K562 (cell line): ENCODE results near the gene HIPK2. TPM values are rescaled to one million over a fixed set of nuclear protein-coding genes. Genes with fewer than 3 reads are reported as not detected.

Experiments
- ATAC-seq: fragments of 200-7000 bp; cut with Tn5 transposase; 3 replicates; pipeline ENCODE4 v1.9.1; 2020; ENCODE audit warnings: moderate library complexity
- BruUV-seq: library from RNA; stranded (reverse); fragments of 400-500 nt; replicated peaks from 2 replicates; lab custom pipeline; 2021; lab: Mats Ljungman, UMichigan
- CTCF ChIA-PET: fragments of 300-600 bp; formaldehyde crosslinking; extraction: SDS; loops from one replicate; lab custom pipeline; 2021; ENCODE audit warnings: low intra/inter-chr PET ratio; lab: Yijun Ruan, JAX
- POLR2A ChIA-PET: fragments of 300-600, 350-650 bp; sonication (Branson Sonifier 250); formaldehyde crosslinking; extraction: SDS; loops from one replicate; lab custom pipeline; 2021; ENCODE audit warnings: antibody characterized with exemption, inconsistent platforms; lab: Yijun Ruan, JAX
- DNase-seq, 4 experiments: peaks; one replicate each; pipeline versions ENCODE4 v3.0.0 to v3.0.0-alpha.2; 2011 to 2018; ENCODE audit warnings: low spot score in 3 of 4, mixed read lengths in 3 of 4; ENCODE audit errors: extremely low read depth in 1 of 4
- FAIRE-seq: peaks from 2 replicates; lab custom pipeline; 2011; peaks lifted over from hg19 to GRCh38; lab: Jason Lieb, UNC
- H2AFZ ChIP-seq: 2 replicates; pipeline ENCODE4 v1.6.0; 2011; ENCODE audit warnings: low read depth, low read length, control low read depth, inconsistent platforms
- H3K27ac ChIP-seq: fragments of 200-600 bp; 3 replicates; pipeline ENCODE4 v1.8.0; 2011; ENCODE audit warnings: low read depth, mild to moderate bottlenecking, control low read depth, inconsistent platforms, low read length, moderate library complexity, mixed read lengths; ENCODE audit errors: extremely low read depth
- H3K27me3 ChIP-seq, 2 experiments: fragments of 300-600 bp in 1 of 2; 2 replicates in 1 of 2; 3 replicates in 1 of 2; pipeline versions ENCODE4 v1.6.0 to v1.8.0; 2011; ENCODE audit warnings: inconsistent platforms in 2 of 2, low read length in 2 of 2, mild to moderate bottlenecking in 1 of 2, mixed read lengths in 1 of 2, moderate library complexity in 1 of 2; ENCODE audit not compliant: control insufficient read depth in 2 of 2, insufficient read depth in 2 of 2
- H3K36me3 ChIP-seq: fragments of 300-600 bp; 3 replicates; pipeline ENCODE4 v1.8.0; 2011; ENCODE audit warnings: mild to moderate bottlenecking, low read length, inconsistent platforms; ENCODE audit not compliant: control insufficient read depth, insufficient read depth
- H3K4me1 ChIP-seq, 2 experiments: fragments of 200-600 bp in 1 of 2; replicated peaks in 1 of 2; 2 replicates in 1 of 2; 3 replicates in 1 of 2; pipeline versions ENCODE4 v1.5.1 to v1.8.0; 2011; ENCODE audit warnings: inconsistent platforms in 2 of 2, low read length in 2 of 2, mild to moderate bottlenecking in 1 of 2, mixed read lengths in 1 of 2, moderate library complexity in 1 of 2; ENCODE audit not compliant: control insufficient read depth in 2 of 2, insufficient read depth in 2 of 2
- H3K4me2 ChIP-seq: 2 replicates; pipeline ENCODE4 v1.6.1; 2011; ENCODE audit warnings: low read length, control low read depth, inconsistent platforms, mixed read lengths; ENCODE audit not compliant: insufficient read depth
- H3K4me3 ChIP-seq: fragments of 200-600 bp; sonication (generic), shearing (Covaris generic); 2 replicates; pipeline ENCODE4 v1.5.1; 2016; ENCODE audit warnings: control low read depth, inconsistent platforms
- H3K79me2 ChIP-seq: fragments of 200-600 bp; 3 replicates; pipeline ENCODE4 v1.8.0; 2011; ENCODE audit warnings: low read length, inconsistent platforms; ENCODE audit not compliant: control insufficient read depth, insufficient read depth
- H3K9ac ChIP-seq, 2 experiments: 2 replicates each; pipeline versions ENCODE4 v1.6.0 to v1.6.1; 2011; ENCODE audit warnings: low read depth in 2 of 2, low read length in 2 of 2, control low read depth in 1 of 2, inconsistent platforms in 1 of 2, mild to moderate bottlenecking in 1 of 2, mixed read lengths in 1 of 2; ENCODE audit not compliant: insufficient read depth in 1 of 2
- H3K9me1 ChIP-seq: one replicate; pipeline ENCODE4 v1.6.0; 2011; ENCODE audit warnings: inconsistent platforms, mild to moderate bottlenecking, low read length, moderate library complexity; ENCODE audit not compliant: control insufficient read depth, insufficient read depth
- H3K9me3 ChIP-seq: replicated peaks from 2 replicates; pipeline ENCODE4 v1.5.1; 2011; ENCODE audit warnings: low read depth, low read length, inconsistent platforms; ENCODE audit not compliant: control insufficient read depth, insufficient read depth
- H4K20me1 ChIP-seq: replicated peaks from 2 replicates; pipeline ENCODE4 v1.6.1; 2011; ENCODE audit warnings: low read length, inconsistent platforms, mixed read lengths; ENCODE audit not compliant: control insufficient read depth, insufficient read depth
- ARID2 ChIP-seq: fragments of 450-650 bp; IDR thresholded peaks from 2 replicates; pipeline ENCODE4 v1.6.1; 2017; ENCODE audit warnings: antibody characterized with exemption, mild to moderate bottlenecking
- ELF4 ChIP-seq: fragments of 450-650 bp; formaldehyde crosslinking; IDR thresholded peaks from 2 replicates; pipeline ENCODE4 v1.4.0; 2022; ENCODE audit warnings: missing genetic modification characterization
- FIP1L1 ChIP-seq: fragments of 200-400 bp; formaldehyde crosslinking; IDR thresholded peaks from 2 replicates; pipeline ENCODE4 v1.6.1; 2018; ENCODE audit warnings: mild to moderate bottlenecking, low read depth, low read length; ENCODE audit not compliant: poor library complexity, severe bottlenecking
- PRPF4 ChIP-seq: fragments of 200-400 bp; formaldehyde crosslinking; IDR thresholded peaks from one replicate; pipeline ENCODE4 v1.6.1; 2017; ENCODE audit warnings: low read length, low read depth, mild to moderate bottlenecking; ENCODE audit not compliant: insufficient read depth, poor library complexity, severe bottlenecking
- TAF7 ChIP-seq: fragments of 450-650 bp; IDR thresholded peaks from 2 replicates; pipeline ENCODE4 v1.6.1; 2016; ENCODE audit warnings: missing genetic modification characterization, missing compliant biosample characterization
- TRIM24 ChIP-seq, 2 experiments: fragments of 450-650 bp; IDR thresholded peaks; 2 replicates each; pipeline ENCODE4 v1.6.1; 2016
- YBX1 ChIP-seq: fragments of 450-650 bp; IDR thresholded peaks from 2 replicates; pipeline ENCODE4 v1.7.1; 2016; ENCODE audit warnings: mild to moderate bottlenecking
- ZNF23 ChIP-seq: fragments of 250-450 bp; sonication (Bioruptor Pico); IDR thresholded peaks from 2 replicates; pipeline ENCODE4 v1.4.0; 2020; ENCODE audit warnings: mild to moderate bottlenecking
- WGBS: fragments of 100-300 bp; shearing (Covaris generic); methylation state at CpG from one replicate; pipeline ENCODE4 v1.1.6; 2016; ENCODE audit warnings: low coverage, mixed read lengths; ENCODE audit not compliant: insufficient coverage; ENCODE audit errors: missing lambda C conversion rate; 5-methylcytosine and 5-hydroxymethylcytosine counted together
- in situ Hi-C: fragments of 300-500 bp; cut with MboI; formaldehyde crosslinking; loops from 4 replicates; pipeline ENCODE4 v1.15.0; 2018; ENCODE audit warnings: inconsistent platforms, mixed read lengths
- intact Hi-C: fragments of 100-400 bp; cut with micrococcal nuclease; formaldehyde crosslinking; loops from 2 replicates; pipeline ENCODE4 v1.14.2; 2022
- polyA plus RNA-seq, 8 experiments: library from polyadenylated mRNA; depleted of rRNA in 4 of 8; stranded (reverse) in 5 of 8; unstranded in 3 of 8; fragments of >200 nt; fragmentation: Nextera tagmentation in 2 of 8; fragmentation: Illumina TruSeq in 1 of 8; extraction: Ambion mirVana in 2 of 8; extraction: Trizol in 1 of 8; gene quantifications; 2 replicates each; pipeline versions ENCODE4 v1.2.1 to v1.2.3, GENCODE V29; 2011 to 2014; ENCODE audit warnings: inconsistent platforms in 1 of 8, missing spikeins in 1 of 8
- total RNA-seq, 7 experiments: library from RNA; depleted of rRNA in 6 of 7; stranded (reverse); fragments of >200 nt in 6 of 7; fragmentation: Illumina TruSeq in 2 of 7; extraction: Trizol in 2 of 7; gene quantifications; 2 replicates each; pipeline versions ENCODE4 v1.2.1 to v1.2.3, GENCODE V29; 2011 to 2021; ENCODE audit warnings: low replicate concordance in 1 of 7
- TF ChIP-seq, protein P1 (sequence below): fragments of 450-650 bp; formaldehyde crosslinking; conservative IDR thresholded peaks from 2 replicates; pipeline ENCODE4 v1.4.0; 2022; ENCODE audit warnings: mild to moderate bottlenecking, missing genetic modification characterization
- TF ChIP-seq, protein P2 (sequence below), 3 experiments: fragments of 200-800 bp in 1 of 3; sonication (Bioruptor generic) in 1 of 3; sonication (generic) in 1 of 3; formaldehyde crosslinking in 1 of 3; IDR thresholded peaks; 2 replicates each; pipeline versions ENCODE4 v1.6.1 to v1.8.0; 2016 to 2022; ENCODE audit warnings: mild to moderate bottlenecking in 2 of 3, missing compliant biosample characterization in 2 of 3, missing genetic modification characterization in 2 of 3, missing genetic modification reagents in 1 of 3
- TF ChIP-seq, protein P3 (sequence below): fragments of 450-650 bp; formaldehyde crosslinking; IDR thresholded peaks from 2 replicates; pipeline ENCODE4 v1.4.0; 2020; ENCODE audit warnings: mild to moderate bottlenecking, moderate library complexity

Gene HIPK2
- total and polyA plus RNA-seq, 9 of the 15 experiments (the other 6 are each of a cell fraction or from before 2014, with no cell fraction given), result 0.69 to 19.8 (median 5.1) TPM

DNA sequence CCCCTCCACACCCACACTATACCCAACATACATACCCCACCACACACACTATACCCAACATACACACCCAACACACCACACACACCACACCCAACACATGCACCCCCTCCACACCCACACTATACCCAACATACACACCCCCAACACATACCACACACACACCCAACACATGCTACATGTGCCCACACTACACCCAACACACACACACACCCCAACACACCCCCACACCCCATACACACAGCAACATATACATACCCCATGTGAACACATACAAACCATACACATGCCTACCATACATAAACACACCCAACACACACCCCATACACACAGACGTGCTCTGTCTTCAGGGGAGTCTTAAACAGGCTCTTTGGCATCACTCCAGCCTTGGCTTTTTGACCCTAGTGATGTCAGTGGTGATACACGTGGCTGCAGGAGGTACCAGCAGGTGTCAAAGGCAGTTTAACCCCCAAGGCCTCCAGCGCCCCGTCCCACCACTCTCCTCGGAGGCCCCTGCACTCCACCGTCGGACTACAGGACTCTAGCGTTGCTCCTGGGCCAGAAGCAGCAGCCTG, 73.4 kb downstream of the HIPK2 start (continued):
- TF ChIP-seq YBX1, result no peak
- TF ChIP-seq TAF7 (tag), result no peak
- no peak for TF ChIP-seq FIP1L1
- TF ChIP-seq, protein P1, sequence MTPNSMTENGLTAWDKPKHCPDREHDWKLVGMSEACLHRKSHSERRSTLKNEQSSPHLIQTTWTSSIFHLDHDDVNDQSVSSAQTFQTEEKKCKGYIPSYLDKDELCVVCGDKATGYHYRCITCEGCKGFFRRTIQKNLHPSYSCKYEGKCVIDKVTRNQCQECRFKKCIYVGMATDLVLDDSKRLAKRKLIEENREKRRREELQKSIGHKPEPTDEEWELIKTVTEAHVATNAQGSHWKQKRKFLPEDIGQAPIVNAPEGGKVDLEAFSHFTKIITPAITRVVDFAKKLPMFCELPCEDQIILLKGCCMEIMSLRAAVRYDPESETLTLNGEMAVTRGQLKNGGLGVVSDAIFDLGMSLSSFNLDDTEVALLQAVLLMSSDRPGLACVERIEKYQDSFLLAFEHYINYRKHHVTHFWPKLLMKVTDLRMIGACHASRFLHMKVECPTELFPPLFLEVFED (CRISPR knock-in tag), result peak; percentile 33; the same call in 1 of the 2 replicates
- peak; percentile 52; the same call in 1 of the 2 replicates for TF ChIP-seq ELF4 (CRISPR knock-in tag)
- no peak for TF ChIP-seq PRPF4
- TF ChIP-seq ARID2, result 0 out of 2 replicates have a peak, but pooled peaks have one; percentile 7

DNA sequence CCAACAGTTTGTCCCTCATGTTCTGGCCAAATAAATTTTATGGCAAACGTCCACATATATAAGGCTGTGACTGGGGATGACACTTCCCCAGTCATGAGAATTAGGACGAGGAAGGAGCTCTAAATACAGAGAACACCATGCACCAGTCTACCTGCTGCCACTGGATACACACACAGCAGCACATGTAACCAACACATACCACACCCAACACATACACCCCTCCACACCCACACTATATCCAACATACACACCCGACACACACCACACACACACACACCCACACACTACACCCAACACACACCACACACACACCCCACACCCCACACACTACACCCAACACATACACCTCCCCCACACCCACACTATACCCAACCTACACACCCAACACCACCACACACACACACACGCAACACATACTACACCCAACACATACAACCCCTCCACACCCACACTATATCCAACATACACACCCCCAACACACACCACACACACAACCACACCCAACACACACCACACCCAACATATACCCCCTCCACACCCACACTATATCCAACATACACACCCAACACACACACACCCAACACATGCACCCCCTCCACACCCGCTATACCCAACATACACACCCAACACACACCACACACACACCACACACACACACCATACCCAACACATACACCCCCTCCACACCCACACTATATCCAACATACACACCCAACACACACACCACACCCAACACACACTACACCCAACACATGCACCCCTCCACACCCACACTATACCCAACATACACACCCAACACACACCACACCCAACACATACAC, 74.1 kb downstream of the HIPK2 start:
- no peak overlapping the region for H3K4me2 ChIP-seq
- no peak overlapping the region for H3K27ac ChIP-seq
- ATAC-seq (no peak), FAIRE-seq (no peak), DNase-seq (no peak)
- H3K4me3 ChIP-seq, result no peak overlapping the region
- H3K36me3 ChIP-seq, result no peaks in the 10 kb centered on the region; the same call in 2 of the 3 replicates
- peaks cover 5 to 6% of the 10 kb centered on the region in 2 experiments; a peak in 3 of 5 replicates for H3K4me1 ChIP-seq
- H3K9ac ChIP-seq, result no peak overlapping the region
- in situ Hi-C loops (no loop called here), intact Hi-C loops (no loop called here)
- no peak overlapping the region for H2AFZ ChIP-seq
- H3K9me3 ChIP-seq, result no peaks in the 10 kb centered on the region
- POLR2A ChIA-PET, result no interaction called here
- 59% methylated on average over 5 of the region's 5 CpGs for WGBS
- H3K9me1 ChIP-seq, result peaks cover 9% of the 10 kb centered on the region
- no peaks in the 10 kb centered on the region for H3K79me2 ChIP-seq
- CTCF ChIA-PET, result no interaction called here
- 0 out of 4 replicates have a peak, but pooled peaks of 1 of the 2 experiments have one; percentile 10 for TF ChIP-seq TRIM24 (IDR thresholded peaks at IDR 0.05)
- no peak for TF ChIP-seq ZNF23 (CRISPR knock-in tag)
- TF ChIP-seq, protein P2, sequence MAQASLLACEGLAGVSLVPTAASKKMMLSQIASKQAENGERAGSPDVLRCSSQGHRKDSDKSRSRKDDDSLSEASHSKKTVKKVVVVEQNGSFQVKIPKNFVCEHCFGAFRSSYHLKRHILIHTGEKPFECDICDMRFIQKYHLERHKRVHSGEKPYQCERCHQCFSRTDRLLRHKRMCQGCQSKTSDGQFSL (CRISPR knock-in tag; IDR thresholded peaks at IDR 0.05), result 0 out of 2 replicates have a peak, but pooled peaks have one; percentile 48
- TF ChIP-seq, protein P2 (tag; IDR thresholded peaks at IDR 0.05), result no peak
- TF ChIP-seq, protein P3, sequence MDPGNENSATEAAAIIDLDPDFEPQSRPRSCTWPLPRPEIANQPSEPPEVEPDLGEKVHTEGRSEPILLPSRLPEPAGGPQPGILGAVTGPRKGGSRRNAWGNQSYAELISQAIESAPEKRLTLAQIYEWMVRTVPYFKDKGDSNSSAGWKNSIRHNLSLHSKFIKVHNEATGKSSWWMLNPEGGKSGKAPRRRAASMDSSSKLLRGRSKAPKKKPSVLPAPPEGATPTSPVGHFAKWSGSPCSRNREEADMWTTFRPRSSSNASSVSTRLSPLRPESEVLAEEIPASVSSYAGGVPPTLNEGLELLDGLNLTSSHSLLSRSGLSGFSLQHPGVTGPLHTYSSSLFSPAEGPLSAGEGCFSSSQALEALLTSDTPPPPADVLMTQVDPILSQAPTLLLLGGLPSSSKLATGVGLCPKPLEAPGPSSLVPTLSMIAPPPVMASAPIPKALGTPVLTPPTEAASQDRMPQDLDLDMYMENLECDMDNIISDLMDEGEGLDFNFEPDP, result no peak
- no peaks in the 10 kb centered on the region for H3K27me3 ChIP-seq
- H4K20me1 ChIP-seq, result peaks cover 14% of the 10 kb centered on the region
- no TSS peak for BruUV-seq
